Liver (tissue), 9 donors: ENCODE data around the gene ST3GAL5. TPM values are rescaled to one million over a fixed set of nuclear protein-coding genes. Genes with fewer than 3 reads are reported as not detected.
"Not testable (repeated sequence)": the region's sequence is repeated elsewhere in the genome, so short reads cannot be mapped to it uniquely, and the experiment has no call there.

Experiments
- DNase-seq: peaks from one replicate; pipeline ENCODE4 v3.0.0-alpha.2; 2017; ENCODE audit warnings: low spot score
- H3K27ac ChIP-seq, 2 donors: one replicate each; pipeline ENCODE4 v1.7.0; 2013; ENCODE audit warnings: inconsistent platforms in 2 of 2, low read length in 2 of 2, control low read depth in 1 of 2, low read depth in 1 of 2, mild to moderate bottlenecking in 1 of 2
- H3K27me3 ChIP-seq, 4 donors: one replicate each; pipeline versions ENCODE4 v1.6.1 to v1.7.0; 2013; ENCODE audit warnings: low read length in 3 of 4, inconsistent platforms in 1 of 4, mild to moderate bottlenecking in 1 of 4, moderate library complexity in 1 of 4; ENCODE audit not compliant: control insufficient read depth in 4 of 4, insufficient read depth in 4 of 4
- H3K36me3 ChIP-seq, 4 donors: one replicate each; pipeline versions ENCODE4 v1.6.1 to v1.7.0; 2013; ENCODE audit warnings: low read length in 3 of 4, mild to moderate bottlenecking in 3 of 4, low read depth in 1 of 4, moderate library complexity in 1 of 4; ENCODE audit not compliant: control insufficient read depth in 4 of 4, insufficient read depth in 3 of 4
- H3K4me1 ChIP-seq, 4 donors: one replicate each; pipeline versions ENCODE4 v1.6.1 to v1.7.0; 2013; ENCODE audit warnings: low read length in 3 of 4, mild to moderate bottlenecking in 3 of 4, moderate library complexity in 1 of 4; ENCODE audit not compliant: control insufficient read depth in 4 of 4, insufficient read depth in 4 of 4
- H3K4me3 ChIP-seq, 3 donors: one replicate each; pipeline versions ENCODE4 v1.6.1 to v1.7.0; 2013; ENCODE audit warnings: low read length in 3 of 3, control low read depth in 1 of 3, low read depth in 1 of 3, mild to moderate bottlenecking in 1 of 3
- H3K9ac ChIP-seq, 2 donors: one replicate each; pipeline ENCODE4 v1.7.0; 2013; ENCODE audit warnings: low read length in 2 of 2, mild to moderate bottlenecking in 2 of 2, moderate library complexity in 2 of 2, control low read depth in 1 of 2, low read depth in 1 of 2
- H3K9me3 ChIP-seq, 4 donors: one replicate each; pipeline versions ENCODE4 v1.6.1 to v1.7.0; 2013; ENCODE audit warnings: low read length in 3 of 4; ENCODE audit not compliant: control insufficient read depth in 4 of 4
- ATF3 ChIP-seq: IDR thresholded peaks from 2 replicates; pipeline ENCODE4 v1.6.1; 2016; ENCODE audit warnings: antibody characterized with exemption
- CTCF ChIP-seq: fragments of 150-350 bp; IDR thresholded peaks from 2 replicates; pipeline ENCODE4 v1.5.1; 2017; ENCODE audit warnings: improper control_type of control experiment, low read depth, low read length; ENCODE audit not compliant: missing input control
- FOXA1 ChIP-seq: IDR thresholded peaks from 2 replicates; pipeline ENCODE4 v1.6.1; 2016; ENCODE audit warnings: antibody characterized with exemption
- FOXA2 ChIP-seq: IDR thresholded peaks from 2 replicates; pipeline ENCODE4 v1.6.1; 2016; ENCODE audit warnings: antibody characterized with exemption
- GABPA ChIP-seq, 2 donors: IDR thresholded peaks in 1 of 2; conservative IDR thresholded peaks in 1 of 2; 2 replicates each; pipeline ENCODE4 v1.6.1; 2016; ENCODE audit warnings: antibody characterized with exemption in 2 of 2, mild to moderate bottlenecking in 1 of 2, moderate library complexity in 1 of 2
- HNF4A ChIP-seq, 2 donors: conservative IDR thresholded peaks; 2 replicates each; pipeline ENCODE4 v1.6.1; 2016; ENCODE audit warnings: antibody characterized with exemption in 2 of 2, mild to moderate bottlenecking in 2 of 2
- RAD21 ChIP-seq, 2 donors: IDR thresholded peaks; 2 replicates each; pipeline ENCODE4 v1.6.1; 2016; ENCODE audit warnings: antibody characterized with exemption in 2 of 2, mild to moderate bottlenecking in 2 of 2
- REST ChIP-seq: IDR thresholded peaks from 2 replicates; pipeline ENCODE4 v1.6.1; 2016; ENCODE audit warnings: antibody characterized with exemption, mild to moderate bottlenecking
- RXRA ChIP-seq, 2 donors: IDR thresholded peaks; 2 replicates each; pipeline ENCODE4 v1.6.1; 2017 to 2018; ENCODE audit warnings: antibody characterized with exemption in 2 of 2, mild to moderate bottlenecking in 1 of 2
- SP1 ChIP-seq: IDR thresholded peaks from 2 replicates; pipeline ENCODE4 v1.6.1; 2018; ENCODE audit warnings: antibody characterized with exemption, mild to moderate bottlenecking
- TAF1 ChIP-seq: conservative IDR thresholded peaks from 2 replicates; pipeline ENCODE4 v1.6.1; 2016; ENCODE audit warnings: antibody characterized with exemption, mild to moderate bottlenecking
- ZBTB33 ChIP-seq: IDR thresholded peaks from 2 replicates; pipeline ENCODE4 v1.6.1; 2016; ENCODE audit warnings: antibody characterized with exemption
- WGBS: extraction: QIAGEN DNeasy Blood & Tissue Kit; methylation state at CpG from one replicate; pipeline ENCODE4 v1.1.7; 2013; 5-methylcytosine and 5-hydroxymethylcytosine counted together
- polyA plus RNA-seq, 2 donors: library from polyadenylated mRNA; stranded (reverse) in 1 of 2; unstranded in 1 of 2; fragments of 200-250 nt in 1 of 2; fragments of >200 nt in 1 of 2; fragmentation: Nextera tagmentation in 1 of 2; extraction: Ambion mirVana in 1 of 2; gene quantifications; one replicate each; pipeline versions ENCODE4 v1.2.1 to v1.2.3, GENCODE V29; 2013 to 2015
- total RNA-seq, 2 donors: library from RNA; depleted of rRNA; stranded (reverse); fragments of >200 nt; gene quantifications; one replicate each; pipeline ENCODE4 v1.2.3, GENCODE V29; 2014
- donor health status: healthy.
- donor health status: healthy.
- donor health status: healthy.
- donor health status: healthy.
- donor health status: healthy.

Gene ST3GAL5
- total and polyA plus RNA-seq, 4 donors = 4.5 to 17.0 (median 9.0) TPM

DNA sequence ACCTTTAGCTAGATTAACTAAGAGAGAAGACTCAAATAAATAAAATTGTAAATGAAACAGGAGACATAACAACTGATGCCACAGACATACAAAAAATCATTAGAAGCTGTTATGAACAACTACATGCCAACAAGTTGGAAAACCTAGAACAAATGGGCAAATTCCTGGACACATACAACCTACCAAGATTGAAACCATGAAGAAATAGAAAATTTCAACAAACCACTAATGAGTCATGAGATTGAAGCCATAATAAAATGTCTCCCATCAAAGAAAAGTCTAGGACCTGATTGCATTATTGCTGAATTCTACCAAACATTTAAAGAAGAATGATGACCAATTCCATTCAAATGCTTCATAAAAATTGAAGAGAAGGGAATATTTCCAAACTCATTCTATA is 54.3 kb downstream of the ST3GAL5 start (continued):
- TF ChIP-seq RAD21 (IDR thresholded peaks at IDR 0.05) = no peak

- no peak overlapping the region for H3K27ac ChIP-seq
- no peak for TF ChIP-seq RAD21 (IDR thresholded peaks at IDR 0.05)
- no peak for TF ChIP-seq CTCF
- TF ChIP-seq FOXA2 = no peak
- TF ChIP-seq REST = no peak
- TF ChIP-seq GABPA (IDR thresholded peaks at IDR 0.05 in 1 of 2, conservative IDR thresholded peaks at IDR 0.05 in 1 of 2) = no peak
- TF ChIP-seq FOXA1 = no peak
- TF ChIP-seq SP1 = no peak
- no peak for TF ChIP-seq ZBTB33
- H3K4me3 ChIP-seq = no peak overlapping the region
- no peak for DNase-seq
- H3K36me3 ChIP-seq = no peaks in the 10 kb centered on the region
- no peaks in the 10 kb centered on the region for H3K9me3 ChIP-seq
- 93% methylated on average over 2 of the region's 2 CpGs for WGBS
- no peaks in the 10 kb centered on the region for H3K27me3 ChIP-seq
- H3K9ac ChIP-seq = no peak overlapping the region
- peaks cover 0 to 5% (median 2%) of the 10 kb centered on the region in 4 donors for H3K4me1 ChIP-seq
Observed at GRCh38 chr2:85831735-85832134, 57.1 kb downstream of the ST3GAL5 start.

DNA sequence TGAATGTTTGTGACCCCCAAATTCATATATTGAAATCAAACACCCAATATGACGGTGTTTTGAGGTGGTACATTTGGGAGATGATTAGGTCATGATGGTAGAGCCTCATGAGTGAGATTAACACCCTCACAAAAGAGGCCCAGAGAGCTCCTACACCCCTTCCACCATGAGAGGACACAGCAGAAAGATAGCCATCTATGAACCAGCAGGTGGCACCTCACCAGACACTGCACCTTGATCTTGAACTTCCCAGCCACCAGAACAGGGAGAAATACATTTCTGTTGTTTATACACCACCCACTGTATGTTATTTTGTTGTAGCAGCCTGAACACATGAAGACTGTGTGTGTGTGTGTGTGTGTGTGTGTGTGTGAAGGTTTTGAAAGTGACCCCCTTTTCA is 58.1 kb downstream of the ST3GAL5 start:
- peak; percentile 9 for TF ChIP-seq CTCF
- no peak for TF ChIP-seq HNF4A (conservative IDR thresholded peaks at IDR 0.05)
- peak; percentile 28 to 46 for TF ChIP-seq RAD21 (IDR thresholded peaks at IDR 0.05)
- no peak for TF ChIP-seq ATF3
- TF ChIP-seq GABPA (IDR thresholded peaks at IDR 0.05 in 1 of 2, conservative IDR thresholded peaks at IDR 0.05 in 1 of 2) = no peak
- no peak for TF ChIP-seq RXRA (IDR thresholded peaks at IDR 0.05)
- no peak for TF ChIP-seq TAF1
- H3K4me1 ChIP-seq = peaks cover 0 to 5% (median 2%) of the 10 kb centered on the region in 4 donors
- no peaks in the 10 kb centered on the region for H3K36me3 ChIP-seq
- H3K9ac ChIP-seq = no peak overlapping the region
- no peaks in the 10 kb centered on the region for H3K9me3 ChIP-seq
- no peak overlapping the region for H3K4me3 ChIP-seq
- H3K27ac ChIP-seq = no peak overlapping the region
- no peaks in the 10 kb centered on the region for H3K27me3 ChIP-seq
- DNase-seq = no peak
- WGBS = 48% methylated on average over 1 of the region's 1 CpG

DNA sequence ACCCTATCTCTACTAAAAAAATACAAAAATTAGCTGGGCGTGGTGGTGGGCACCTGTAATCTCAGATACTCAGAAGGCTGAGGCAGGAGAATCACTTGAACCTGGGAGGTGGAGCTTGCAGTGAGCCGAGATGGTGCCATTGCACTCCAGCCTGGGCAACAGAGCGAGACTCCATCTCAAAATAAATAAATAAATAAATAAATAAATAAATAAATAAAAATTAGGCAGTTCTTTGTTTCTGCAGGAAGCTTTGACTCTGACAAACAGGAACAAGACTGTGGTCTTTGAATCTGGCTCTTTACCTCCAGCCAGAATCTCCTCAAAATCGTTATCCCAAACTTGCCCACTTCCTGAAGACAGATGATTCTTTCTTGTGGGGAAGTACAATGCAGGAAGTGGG is 59.4 kb downstream of the ST3GAL5 start:
- H3K4me3 ChIP-seq = not testable (repeated sequence)
- 84% methylated on average over 4 of the region's 4 CpGs for WGBS

More for the DNA sequence above, 59.4 kb downstream of the ST3GAL5 start:
- not testable (repeated sequence) for H3K9ac ChIP-seq, H3K4me1 ChIP-seq, H3K27me3 ChIP-seq, H3K36me3 ChIP-seq, H3K9me3 ChIP-seq, H3K27ac ChIP-seq, DNase-seq
